ENCODE data around the gene HDAC1.
"Not testable (repeated sequence)": the region's sequence is repeated elsewhere in the genome, so short reads cannot be mapped to it uniquely, and the experiment has no call there.

The HDAC1 gene

DNA sequence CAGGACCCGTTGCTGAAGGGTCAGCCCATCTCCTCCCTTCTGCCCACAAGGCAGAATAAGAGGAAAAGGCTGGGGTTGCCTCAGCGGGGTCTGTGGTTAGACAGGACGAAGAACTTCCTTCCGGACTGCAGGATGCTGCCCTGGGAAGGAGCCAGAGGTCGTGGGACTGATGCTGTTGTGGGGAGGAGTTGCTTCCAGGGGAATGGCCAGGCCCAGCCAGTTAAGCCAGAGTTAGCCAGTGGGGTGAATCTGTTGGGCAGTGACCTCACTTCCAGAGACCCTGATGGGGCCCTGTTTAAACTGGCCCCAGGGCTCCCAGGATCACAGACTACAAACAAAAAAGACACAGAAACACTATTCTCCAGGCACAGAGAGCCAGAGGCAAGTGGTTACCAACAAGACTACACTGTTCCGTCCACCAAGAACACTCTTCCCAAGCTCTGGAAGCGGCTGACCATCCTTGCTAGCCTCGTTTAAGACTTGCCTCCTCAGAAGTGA, 57.4 kb downstream of the HDAC1 start:
- DNase-seq (ENCODE audit: low read depth), result no peak

DNA sequence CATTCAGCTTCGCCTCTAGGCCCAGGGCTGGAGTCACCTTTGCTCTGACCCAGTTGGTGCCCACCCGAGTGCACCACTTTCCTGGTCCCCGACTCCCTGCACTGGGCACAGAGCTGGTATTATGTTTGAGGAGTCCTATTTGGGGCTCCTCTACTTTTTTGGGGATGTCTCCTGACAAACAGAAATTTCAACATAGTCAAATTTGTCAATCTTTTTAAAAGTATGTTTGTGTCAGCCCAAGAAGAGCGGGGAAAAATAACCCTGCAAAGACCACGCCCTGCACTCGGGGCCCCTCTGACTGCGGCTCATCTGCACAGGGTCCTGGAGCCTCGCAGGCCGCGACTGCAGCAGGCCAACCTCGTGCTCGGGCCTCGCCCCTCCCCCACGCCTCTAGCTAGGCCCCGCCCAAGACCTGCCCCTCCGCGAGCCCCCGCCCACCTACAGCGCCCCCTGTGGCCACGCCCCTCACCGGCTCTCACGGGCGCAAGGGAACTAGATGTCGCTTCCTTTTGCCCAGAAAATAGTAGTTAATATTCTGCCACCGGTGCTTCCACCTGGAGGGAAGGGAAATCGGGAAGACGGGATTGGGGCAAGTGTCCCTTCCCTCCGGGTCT, 59.0 kb downstream of the HDAC1 start:
- DNase-seq (ENCODE audit: low read depth), result peak; percentile 69

DNA sequence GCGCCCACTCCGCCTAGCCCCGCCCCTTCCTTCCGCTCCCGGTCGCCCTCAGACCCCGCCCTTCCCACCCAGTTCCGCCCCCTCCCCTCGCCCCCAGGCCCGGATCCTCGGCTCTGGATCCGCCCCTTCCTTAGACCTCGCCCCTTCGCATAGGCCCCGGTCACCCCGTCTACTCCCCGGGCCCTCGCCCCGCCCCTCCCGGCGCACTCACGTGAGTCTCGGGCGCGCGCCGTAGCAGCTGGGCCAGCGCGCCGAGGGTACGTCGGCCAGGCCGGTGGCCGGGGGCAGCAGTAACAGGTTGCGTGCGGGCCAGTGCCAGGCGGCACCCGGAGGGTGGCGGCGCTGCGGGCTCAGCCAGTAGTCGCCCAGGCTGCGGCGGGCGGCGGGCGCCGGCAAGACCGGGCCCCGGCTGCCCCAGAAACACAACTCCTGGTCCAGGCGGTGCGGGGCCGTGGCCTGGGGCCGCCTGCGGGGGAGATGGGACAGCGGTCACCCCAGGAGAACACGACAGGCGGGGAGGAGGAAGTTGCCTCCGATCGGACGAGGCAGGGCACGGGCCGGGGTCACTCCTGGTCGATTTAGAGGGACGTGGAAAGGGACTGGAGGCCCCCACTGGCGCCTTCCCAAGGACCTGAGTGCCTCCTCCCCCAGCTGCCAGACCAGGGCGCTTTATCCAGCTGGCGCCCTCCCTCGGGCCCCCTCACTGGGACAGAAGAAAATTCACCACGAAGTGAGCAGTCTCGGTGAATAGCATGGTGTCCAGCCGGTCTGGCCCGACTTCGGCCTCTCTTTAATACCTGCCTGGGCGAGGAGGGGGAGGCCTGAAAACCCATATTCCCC, 59.7 kb downstream of the HDAC1 start:
- DNase-seq (ENCODE audit: low read depth), result peak; percentile 79

DNA sequence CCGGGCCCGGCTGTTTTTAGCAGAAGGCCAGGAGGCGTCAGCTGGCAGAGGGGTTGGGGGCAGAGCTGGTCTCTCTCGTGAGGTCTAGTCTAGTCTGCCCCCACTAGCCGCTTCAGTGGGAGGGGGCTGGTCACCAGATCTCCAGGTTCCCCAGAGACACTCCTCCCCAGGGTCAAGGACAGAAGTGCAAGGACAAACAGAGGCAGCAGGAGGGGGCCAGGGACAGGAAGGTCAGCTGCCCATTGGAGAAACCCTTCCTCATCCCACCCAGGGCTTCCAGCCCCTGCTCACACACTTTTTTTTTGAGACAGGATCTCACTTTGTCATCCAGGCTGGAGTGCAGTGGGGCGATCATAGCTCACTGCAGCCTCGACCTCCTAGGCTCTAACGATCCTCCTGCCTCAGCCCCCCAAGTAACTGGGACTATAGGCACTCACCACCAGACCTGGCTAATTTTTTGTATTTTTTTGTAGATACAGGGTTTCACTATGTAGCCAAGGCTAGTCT, 60.4 kb downstream of the HDAC1 start:
- DNase-seq (ENCODE audit: low read depth), result no peak

DNA sequence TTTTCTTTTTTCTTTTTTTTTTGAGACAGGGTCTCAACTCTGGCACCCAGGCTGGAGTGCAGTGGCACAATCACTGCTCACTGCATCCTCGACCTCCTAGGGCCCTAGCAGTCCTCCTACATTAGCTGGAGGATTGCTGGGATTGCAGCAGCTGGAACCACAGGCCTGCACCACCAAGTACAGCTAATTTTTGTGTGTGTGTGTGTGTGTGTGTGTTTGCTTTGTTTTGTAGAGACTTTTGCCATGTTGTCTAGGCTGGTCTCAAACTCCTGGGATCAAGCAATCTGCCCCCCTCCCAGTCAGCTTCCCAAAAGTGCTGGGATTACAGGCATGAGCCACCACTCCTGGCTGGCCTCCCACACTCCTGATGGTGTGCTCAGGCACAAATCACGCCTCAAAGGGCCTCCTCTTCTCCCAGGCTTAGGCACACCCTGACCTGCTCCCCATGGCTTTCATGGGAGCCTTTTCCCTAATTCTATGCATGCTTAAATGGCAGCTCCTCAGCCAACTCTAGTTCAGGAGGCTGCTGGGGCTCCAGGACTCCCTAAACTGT, 61.0 kb downstream of the HDAC1 start:
- DNase-seq (ENCODE audit: low read depth), result no peak

DNA sequence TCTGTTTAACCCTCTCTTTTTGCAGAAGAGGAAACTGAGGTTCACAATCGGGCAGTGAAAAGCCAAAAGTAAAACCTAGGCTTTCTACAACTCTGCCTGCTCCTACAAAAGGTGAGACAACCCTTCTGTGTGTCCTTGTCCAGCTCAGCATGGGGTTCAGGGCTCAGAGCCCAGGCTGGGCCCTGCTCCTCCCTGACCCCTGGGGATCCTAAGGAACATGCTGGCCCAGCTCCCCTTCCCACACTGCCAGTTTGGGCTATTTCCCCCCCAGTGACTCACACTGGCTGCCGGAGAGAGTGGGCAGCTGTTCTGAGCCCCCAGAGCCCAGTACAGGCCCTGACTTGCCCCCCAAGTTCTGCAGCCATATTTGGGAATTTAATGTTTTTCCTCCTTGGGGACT, 61.5 kb downstream of the HDAC1 start:
- DNase-seq (ENCODE audit: low read depth), result no peak

DNA sequence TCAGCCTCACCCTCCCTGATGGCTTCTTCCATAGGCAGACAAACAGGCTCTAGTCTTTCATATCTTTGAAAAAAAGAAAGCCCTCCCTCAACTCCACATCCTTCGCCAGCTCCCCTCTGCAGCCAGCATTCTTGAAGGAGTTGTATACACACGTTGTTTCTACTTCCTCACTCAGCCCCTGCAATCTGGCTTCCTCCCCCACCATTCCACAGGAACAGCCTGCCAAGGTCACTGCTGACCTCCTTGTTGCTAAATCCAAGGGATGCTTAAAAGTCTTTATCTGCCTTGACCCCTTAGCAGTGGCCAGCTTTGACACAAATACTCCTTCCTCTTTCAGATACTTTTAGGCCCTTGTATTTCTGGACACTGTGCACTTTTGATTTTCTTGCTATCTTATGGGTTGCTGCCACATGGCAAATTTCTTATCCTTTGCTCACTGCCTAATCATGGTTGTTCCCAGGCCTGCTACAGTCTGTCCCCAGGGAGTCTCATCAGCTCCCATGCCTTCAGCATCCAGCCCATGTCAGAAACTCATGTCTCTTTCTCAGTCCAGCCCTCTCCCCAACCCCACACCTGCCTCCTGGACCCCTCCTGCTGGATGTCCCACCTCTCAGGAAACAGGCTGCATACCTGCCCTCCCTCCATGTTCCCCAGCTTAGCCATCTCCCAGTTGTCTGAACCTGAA, 62.1 kb downstream of the HDAC1 start:
- no peak for DNase-seq (ENCODE audit: low read depth)

DNA sequence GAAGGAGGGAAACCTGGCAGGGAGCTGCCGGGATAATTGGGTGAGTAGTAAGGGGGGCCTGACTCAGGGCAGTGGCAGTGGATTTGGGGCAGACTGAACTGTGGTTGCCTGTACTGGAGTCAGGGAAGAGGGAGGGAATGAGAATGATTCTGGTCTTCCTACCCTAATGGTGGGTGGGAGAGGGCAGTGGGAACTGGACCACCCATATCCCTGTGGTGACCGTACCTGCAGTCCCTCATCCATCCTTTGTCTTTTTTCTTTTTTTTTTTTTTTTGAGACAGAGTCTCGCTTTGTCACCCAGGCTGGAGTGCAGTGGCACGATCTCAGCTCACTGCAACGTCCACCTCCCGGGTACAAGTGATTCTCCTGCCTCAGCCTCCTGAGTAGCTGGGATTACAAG, 63.9 kb downstream of the HDAC1 start:
- DNase-seq (ENCODE audit: low read depth), result not testable (repeated sequence)

DNA sequence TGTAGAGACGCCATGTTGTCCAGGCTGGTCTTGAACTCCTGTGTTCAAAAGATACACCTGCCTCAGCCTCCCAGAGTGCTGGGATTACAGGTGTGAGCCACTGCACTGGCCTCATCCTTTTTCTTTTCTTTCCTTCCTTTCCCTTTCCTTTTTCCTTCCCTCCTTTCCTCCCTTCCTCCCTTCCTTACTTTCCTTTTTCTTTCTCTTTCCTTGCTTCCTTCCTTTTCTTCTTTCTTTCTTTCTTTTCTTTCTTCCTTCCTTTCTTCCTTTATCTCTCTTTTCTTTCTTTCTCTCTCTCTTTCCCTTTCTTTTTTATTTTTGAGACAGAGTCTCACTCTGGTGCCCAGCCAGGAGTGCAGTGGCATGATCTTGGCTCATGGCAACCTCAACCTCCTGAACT, 64.6 kb downstream of the HDAC1 start:
- no peak for DNase-seq (ENCODE audit: low read depth)

DNA sequence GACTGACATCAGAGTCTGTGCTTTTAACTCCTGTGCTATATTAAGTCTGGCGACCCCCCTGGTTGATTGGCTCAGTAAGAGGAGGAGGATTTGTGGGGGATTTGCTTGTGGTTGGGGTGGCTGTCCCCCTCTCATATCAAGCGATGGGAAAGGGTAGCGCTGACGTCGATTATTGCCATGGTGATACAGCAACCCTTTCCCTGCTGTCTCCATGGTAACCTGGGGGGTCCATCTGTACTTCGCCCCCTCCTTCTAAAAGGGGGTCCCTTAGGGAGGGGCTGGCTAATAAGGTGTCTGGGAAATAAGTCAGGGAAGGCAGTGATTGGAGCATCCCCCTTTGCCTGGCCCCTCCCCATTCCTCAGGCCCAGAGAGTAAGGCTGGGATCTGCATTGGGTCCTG, 65.7 kb downstream of the HDAC1 start:
- no peak for DNase-seq (ENCODE audit: low read depth)

DNA sequence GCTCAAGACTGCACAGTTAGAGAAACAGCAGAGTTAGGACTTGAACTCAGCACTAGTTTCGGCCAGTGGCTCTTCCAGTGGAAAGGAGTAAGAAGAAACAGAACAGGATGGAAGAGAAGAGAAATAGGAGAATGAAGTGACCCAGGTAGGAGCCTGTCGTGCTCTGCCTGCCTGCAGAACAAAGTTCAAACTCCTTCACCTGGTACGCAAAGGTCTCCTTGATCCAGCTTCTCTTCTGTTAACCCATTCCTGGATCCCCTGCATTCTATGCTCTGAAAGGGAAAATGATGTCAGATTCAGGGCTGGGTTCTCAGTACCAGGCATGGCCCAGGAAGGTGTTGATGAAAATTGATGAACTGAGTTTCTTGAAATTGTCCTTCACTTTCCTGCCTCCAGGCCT, 66.6 kb downstream of the HDAC1 start:
- DNase-seq (ENCODE audit: low read depth), result no peak

DNA sequence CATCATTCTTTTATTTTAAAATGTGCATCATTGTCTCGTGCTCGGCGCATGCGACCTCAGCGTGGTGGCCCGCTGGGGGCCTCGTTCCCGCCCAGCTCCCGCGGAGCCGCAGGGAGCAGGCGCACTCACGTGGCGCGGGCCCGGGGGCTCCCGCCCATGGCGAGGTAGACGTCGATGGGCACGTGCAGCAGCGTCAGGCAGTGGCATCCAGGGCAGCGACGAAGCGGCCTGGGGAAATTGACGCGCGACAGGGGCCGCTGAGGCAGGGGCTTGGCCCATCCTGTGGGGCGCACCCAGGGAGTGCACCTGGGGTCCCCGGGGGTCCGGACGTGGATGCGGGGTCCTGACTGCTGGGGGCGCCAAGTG, 69.4 kb downstream of the HDAC1 start:
- no peak for DNase-seq (ENCODE audit: low read depth)

DNA sequence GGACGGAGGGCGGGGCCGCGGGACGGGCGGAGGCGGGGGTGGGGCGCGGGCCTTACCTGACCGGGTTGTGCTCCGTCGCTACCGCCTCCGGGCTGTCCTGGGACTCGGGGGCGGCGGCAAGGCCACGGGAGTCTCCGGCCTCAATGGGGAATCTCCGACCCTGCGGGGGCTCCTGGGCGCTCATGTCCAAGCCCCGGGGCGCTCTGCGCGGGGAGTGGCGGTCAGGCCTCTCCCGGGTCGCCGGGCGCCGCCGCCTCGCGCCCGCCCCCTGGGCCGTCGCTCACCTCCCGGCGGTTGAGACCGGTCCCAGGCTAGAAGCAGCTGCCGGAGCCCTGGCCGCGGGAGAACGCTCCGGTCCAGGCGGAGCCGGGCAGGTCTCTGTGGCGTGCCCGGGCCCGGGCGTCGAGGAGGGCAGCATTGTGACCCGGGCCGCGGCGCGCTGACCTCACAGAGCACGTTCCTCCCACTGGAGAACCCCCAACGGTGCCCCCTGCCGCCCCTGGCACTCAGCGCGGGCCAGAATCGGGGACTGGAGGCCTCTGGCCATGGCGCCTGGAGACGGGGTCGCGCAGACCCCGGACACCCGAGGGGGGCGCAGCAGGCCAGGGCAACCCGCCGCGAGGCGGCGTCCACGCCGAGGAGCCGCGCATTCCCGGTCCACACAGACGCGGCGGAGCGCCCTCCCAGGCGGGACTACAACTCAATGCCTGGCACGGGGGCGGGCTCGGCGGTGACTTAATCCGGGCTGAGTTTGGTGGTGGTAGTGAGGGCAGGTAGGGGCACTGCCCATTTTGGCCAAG, 70.0 kb downstream of the HDAC1 start:
- DNase-seq (ENCODE audit: low read depth), result no peak

DNA sequence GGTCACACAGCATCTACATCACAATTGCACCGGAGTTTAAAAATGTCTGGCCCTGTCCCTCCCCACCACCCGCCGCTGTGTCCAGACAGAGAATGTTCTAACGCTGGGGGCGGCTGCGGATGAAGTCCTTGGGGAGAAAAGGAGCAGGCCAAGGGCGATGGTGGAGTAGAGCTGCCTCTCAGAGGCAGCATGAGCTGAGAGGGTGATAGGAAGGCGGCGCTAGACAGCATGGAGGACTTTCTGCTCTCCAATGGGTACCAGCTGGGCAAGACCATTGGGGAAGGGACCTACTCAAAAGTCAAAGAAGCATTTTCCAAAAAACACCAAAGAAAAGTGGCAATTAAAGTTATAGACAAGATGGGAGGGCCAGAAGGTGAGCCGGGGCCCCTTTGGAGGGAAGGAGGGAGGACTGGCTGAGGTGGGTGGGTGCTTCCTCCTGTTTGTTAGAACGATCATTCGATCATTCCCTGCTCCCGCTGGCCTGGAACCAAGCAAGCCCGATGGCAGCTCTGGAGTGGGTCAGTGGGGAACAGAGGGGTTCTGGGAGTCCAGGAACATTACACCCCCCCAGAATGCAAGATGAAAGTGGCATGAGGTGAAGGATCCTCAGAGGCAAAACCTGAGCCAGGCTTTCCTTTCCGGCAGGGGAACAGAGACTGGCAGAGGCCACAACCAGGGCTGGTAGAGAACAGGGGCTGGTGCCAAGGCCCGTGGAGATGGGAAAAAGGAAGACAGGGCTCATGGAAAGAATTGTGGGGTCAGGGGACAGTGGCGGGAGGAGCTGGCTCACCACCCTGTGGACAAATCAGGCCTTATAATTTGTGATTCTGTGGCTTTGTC, 70.8 kb downstream of the HDAC1 start, which contains the start of the genes FAM229A and TSSK3:
Gene FAM229A (minus strand): TSS at position 12 of the 840 bp plus-strand sequence. CDS start 394 bp downstream, outside the sequence.
Gene TSSK3 (plus strand): TSS at position 66 of the 840 bp plus-strand sequence. CDS start 163 bp downstream, at position 229.
- DNase-seq (ENCODE audit: low read depth), result no peak

DNA sequence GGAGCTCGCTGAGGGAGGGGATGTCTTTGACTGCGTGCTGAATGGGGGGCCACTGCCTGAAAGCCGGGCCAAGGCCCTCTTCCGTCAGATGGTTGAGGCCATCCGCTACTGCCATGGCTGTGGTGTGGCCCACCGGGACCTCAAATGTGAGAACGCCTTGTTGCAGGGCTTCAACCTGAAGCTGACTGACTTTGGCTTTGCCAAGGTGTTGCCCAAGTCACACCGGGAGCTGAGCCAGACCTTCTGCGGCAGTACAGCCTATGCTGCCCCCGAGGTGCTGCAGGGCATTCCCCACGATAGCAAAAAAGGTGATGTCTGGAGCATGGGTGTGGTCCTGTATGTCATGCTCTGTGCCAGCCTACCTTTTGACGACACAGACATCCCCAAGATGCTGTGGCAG, 71.8 kb downstream of the HDAC1 start:
- DNase-seq (ENCODE audit: low read depth), result no peak

DNA sequence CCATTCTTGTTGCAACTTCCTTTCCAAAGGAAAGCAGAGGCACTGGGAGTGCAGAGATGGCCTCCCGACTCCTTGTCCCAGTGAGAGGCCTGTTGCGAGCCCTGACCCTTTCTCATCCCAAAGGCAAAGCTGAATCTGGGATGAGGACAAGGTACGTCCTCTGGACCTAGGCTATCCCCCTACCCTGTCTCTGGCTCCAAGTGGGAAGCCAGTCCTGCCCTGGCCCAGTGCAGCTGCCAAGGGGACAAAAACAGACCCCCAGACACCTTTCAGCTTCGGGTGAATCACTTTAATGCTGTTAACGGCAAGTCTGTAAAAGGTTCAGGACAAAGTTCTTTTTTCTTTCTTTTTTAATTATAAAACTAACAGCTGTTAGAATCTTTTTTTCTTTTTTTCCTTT, 73.0 kb downstream of the HDAC1 start:
- DNase-seq (ENCODE audit: low read depth), result no peak

DNA sequence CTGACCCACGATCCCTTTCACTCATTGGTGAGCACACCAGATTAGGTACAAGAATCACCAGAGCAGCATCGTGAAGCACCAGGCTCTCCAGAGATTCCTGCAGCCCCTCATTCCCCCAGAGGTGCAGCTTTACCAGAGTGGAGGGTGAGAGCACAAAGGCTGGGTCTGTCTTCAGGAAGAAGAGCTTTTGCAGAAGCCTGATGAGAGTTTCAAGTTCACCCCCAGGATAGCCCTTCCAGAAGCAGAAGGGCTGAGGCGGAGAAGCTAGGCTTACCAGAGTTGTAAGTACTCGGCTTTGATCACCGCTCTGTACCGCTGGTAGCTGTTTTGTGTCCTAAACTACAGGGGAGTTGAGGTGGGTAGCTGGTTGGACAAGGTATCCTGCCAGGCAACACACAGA, 73.6 kb downstream of the HDAC1 start:
- no peak for DNase-seq (ENCODE audit: low read depth)

DNA sequence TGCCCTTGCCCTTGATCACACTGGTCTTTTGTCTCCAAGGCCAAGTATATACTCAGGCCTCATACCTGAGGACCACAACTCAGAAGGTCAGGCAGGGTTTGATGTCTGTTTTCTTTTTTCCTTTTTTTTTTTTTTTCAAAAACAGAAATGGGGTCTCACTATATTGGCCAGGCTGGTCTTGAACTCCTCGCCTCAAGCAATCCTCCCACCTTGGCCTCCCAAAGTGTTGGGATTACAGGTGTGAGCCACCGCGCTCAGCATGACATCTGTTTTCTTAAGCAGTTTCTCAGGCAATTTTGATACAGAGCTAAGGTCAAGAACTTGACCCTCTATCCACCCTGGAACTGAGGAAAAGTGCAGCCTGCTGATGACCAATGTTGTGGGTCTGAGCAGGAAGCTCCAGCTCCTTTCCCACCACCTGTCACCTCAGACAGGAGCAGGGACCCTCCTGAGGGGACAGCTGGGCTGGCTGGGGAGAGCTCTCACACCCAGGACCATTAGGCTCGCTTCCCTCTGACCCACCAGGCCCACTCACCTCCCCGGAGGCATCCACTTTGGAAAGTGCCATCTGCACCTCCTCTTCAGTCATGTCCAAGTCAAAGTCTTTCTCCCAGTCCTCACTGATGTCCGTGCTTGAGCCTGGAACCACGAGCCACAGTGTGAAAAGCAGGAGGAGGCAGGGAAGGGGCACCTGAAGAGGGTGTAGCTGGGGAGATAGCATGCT, 76.2 kb downstream of the HDAC1 start:
- DNase-seq (ENCODE audit: low read depth), result no peak

DNA sequence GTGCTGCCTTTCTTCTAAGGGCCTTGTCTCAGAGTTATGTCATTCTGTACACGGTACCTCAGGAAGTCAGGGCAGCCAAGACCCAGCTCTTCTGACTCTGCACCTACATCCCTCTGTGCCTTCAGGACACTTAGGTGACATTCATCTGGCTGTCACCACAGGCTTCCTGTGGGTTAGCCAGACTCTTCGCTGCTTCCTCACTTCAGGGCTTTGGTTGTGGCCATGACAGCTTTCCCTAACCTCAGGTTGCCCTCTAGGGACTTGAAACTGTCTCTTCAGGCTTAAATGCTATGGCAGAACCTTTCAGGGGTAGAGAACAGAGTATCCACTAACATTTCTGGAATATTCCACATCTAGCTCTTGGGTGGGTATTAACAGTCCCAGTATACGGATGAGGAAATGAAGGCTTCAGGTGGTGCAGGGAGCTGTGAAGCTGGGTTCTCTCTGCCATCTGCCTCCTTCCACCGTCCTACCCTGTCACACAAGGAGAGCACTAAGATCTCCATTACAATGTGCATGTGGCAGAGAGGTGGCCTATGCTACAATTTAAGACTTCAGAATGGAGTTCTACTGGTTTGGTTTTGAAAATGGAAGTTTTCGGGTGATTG, 80.4 kb downstream of the HDAC1 start:
- DNase-seq (ENCODE audit: low read depth), result no peak

Data from stimulated activated CD8-positive, alpha-beta memory T cell treated with anti-CD3 and anti-CD28 coated beads, Interleukin-7, amount 100 ng/mL, for 24 hours (primary cell).